ENCODE data around the gene DIP2C. TPM values are rescaled to one million over a fixed set of nuclear protein-coding genes. Genes with fewer than 3 reads are reported as not detected.

Gene DIP2C
- total RNA-seq, 4 donors from 2014 or later = 13.4 to 32.0 (median 18.4) TPM

DNA sequence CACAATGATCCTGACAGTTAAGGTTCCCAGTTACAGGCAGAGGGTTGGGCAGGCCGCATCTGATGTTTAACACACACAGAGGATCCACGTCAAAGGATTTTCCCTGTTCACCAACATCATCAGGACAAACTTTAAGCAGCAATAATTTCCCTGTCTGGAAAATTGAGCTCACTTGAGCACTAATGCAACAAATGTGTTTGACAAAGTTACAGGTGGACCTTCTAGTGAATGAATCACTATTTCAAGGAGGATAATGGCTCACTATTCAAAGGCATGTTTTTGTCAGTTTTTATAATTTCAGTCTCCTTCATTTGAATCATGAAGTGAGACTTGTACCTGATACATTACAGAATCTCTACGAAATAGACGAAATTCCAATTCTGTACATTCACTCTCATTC is 127.3 kb downstream of the DIP2C start:
- no peak for TF ChIP-seq EP300 (IDR thresholded peaks at IDR 0.05; ENCODE audit: low read depth)
- intact Hi-C loops (cut with DNase I; ENCODE audit: low total_unique reads) = no loop called here
- DNase-seq = no peak

GRCh38 chr10:561721-562120 is 127.7 kb downstream of the DIP2C start:
- intact Hi-C loops (cut with DNase I; ENCODE audit: low total_unique reads) = no loop called here
- H3K4me3 ChIP-seq = no peak overlapping the region
- H3K36me3 ChIP-seq = no peaks in the 10 kb centered on the region
- DNase-seq = no peak
- 80 to 91% methylated on average over 1 to 12 of the region's 12 CpGs for WGBS, 2 donors (ENCODE audit: low coverage in 1 of 2)
- H3K9me3 ChIP-seq = peaks cover 0 to 6% of the 10 kb centered on the region in 2 donors
- peaks cover 0 to 10% (median 6%) of the 10 kb centered on the region in 4 donors for H3K4me1 ChIP-seq
- H3K27ac ChIP-seq = no peak overlapping the region
- H3K27me3 ChIP-seq = no peaks in the 10 kb centered on the region
- TF ChIP-seq EP300 (IDR thresholded peaks at IDR 0.05; ENCODE audit: low read depth) (no peak), POLR2AphosphoS5 (IDR thresholded peaks at IDR 0.05) (no peak), POLR2A (IDR thresholded peaks at IDR 0.05) (no peak)
- TF ChIP-seq, protein P1, sequence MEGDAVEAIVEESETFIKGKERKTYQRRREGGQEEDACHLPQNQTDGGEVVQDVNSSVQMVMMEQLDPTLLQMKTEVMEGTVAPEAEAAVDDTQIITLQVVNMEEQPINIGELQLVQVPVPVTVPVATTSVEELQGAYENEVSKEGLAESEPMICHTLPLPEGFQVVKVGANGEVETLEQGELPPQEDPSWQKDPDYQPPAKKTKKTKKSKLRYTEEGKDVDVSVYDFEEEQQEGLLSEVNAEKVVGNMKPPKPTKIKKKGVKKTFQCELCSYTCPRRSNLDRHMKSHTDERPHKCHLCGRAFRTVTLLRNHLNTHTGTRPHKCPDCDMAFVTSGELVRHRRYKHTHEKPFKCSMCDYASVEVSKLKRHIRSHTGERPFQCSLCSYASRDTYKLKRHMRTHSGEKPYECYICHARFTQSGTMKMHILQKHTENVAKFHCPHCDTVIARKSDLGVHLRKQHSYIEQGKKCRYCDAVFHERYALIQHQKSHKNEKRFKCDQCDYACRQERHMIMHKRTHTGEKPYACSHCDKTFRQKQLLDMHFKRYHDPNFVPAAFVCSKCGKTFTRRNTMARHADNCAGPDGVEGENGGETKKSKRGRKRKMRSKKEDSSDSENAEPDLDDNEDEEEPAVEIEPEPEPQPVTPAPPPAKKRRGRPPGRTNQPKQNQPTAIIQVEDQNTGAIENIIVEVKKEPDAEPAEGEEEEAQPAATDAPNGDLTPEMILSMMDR (IDR thresholded peaks at IDR 0.05) = no peak
- in situ Hi-C loops (cut with MboI; ENCODE audit: low pct_ligation_motif_present in 1 of 4, low pct_unique_long_range_greater_than_20kb in 1 of 4, low sequenced_read_pairs in 3 of 4) = no loop called here

More for the DNA sequence above, 127.3 kb downstream of the DIP2C start:
- 77 to 82% methylated on average over 3 to 4 of the region's 4 CpGs for WGBS, 2 donors (ENCODE audit: low coverage in 1 of 2)
- peaks cover 0 to 12% (median 5%) of the 10 kb centered on the region in 4 donors for H3K4me1 ChIP-seq
- no peaks in the 10 kb centered on the region for H3K36me3 ChIP-seq
- no peaks in the 10 kb centered on the region for H3K27me3 ChIP-seq
- H3K27ac ChIP-seq = no peak overlapping the region
- no peak overlapping the region for H3K4me3 ChIP-seq
- in situ Hi-C loops (cut with MboI; ENCODE audit: low pct_ligation_motif_present in 1 of 4, low pct_unique_long_range_greater_than_20kb in 1 of 4, low sequenced_read_pairs in 3 of 4) = no loop called here
- peaks cover 0 to 6% of the 10 kb centered on the region in 2 donors for H3K9me3 ChIP-seq

DNA sequence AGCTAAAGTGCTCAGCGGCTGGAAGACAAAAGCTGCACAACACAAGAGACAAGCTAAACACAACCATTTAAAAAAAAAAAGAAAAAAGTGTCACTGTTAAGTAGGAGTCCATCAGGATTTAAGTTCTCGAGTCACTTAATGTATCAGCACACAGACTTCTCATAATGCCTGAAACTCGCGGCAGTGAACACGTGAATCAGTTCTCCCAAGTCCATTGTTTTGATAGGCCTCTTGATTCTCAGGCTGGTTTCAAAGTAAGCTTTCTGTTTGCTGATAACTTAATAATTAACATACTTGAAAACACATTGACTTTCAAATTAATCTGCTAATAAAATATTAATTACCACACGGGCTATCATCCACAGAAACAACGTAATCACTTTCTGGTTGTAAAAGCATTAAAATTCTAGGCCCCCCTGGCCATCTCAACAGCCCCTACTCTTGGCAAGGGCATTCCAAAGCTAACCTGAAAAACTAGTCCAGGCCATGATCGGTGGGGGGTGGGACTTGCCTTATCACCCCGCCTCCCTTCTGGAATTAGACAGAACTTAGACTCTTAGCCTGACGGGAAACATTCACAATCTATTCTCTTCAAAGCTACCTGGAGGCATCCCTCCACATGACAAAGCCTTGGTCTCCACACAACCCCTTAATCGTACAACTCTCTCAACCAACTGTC is 129.0 kb downstream of the DIP2C start:
- intact Hi-C loops (cut with DNase I; ENCODE audit: low total_unique reads) = no loop called here

GRCh38 chr10:559767-560047 is 129.8 kb downstream of the DIP2C start:
- Histone ChIP-seq H3K27ac (no peak overlapping the region), H3K4me3 (no peak overlapping the region), H3K36me3 (no peaks in the 10 kb centered on the region), H3K9me3 (peaks cover 0 to 6% of the 10 kb centered on the region in 2 donors), H3K4me1 (peaks cover 0 to 8% (median 3%) of the 10 kb centered on the region in 4 donors), H3K27me3 (no peaks in the 10 kb centered on the region)
- WGBS, 2 donors (ENCODE audit: low coverage in 1 of 2) = 80% methylated on average over 8 of the region's 8 CpGs; no CpG with 5 or more reads in 1 of the 2 donors
- intact Hi-C loops (cut with DNase I; ENCODE audit: low total_unique reads) = no loop called here
- no peak for DNase-seq
- no peak for TF ChIP-seq POLR2AphosphoS5 (IDR thresholded peaks at IDR 0.05)
- TF ChIP-seq POLR2A (IDR thresholded peaks at IDR 0.05) = no peak
- TF ChIP-seq, protein P1 (IDR thresholded peaks at IDR 0.05) = no peak
- TF ChIP-seq EP300 (IDR thresholded peaks at IDR 0.05; ENCODE audit: low read depth) = no peak
- in situ Hi-C loops (cut with MboI; ENCODE audit: low pct_ligation_motif_present in 1 of 4, low pct_unique_long_range_greater_than_20kb in 1 of 4, low sequenced_read_pairs in 3 of 4) = no loop called here

More for the DNA sequence above, 129.0 kb downstream of the DIP2C start:
- Histone ChIP-seq H3K27ac (no peak overlapping the region), H3K9me3 (peaks cover 0 to 6% of the 10 kb centered on the region in 2 donors), H3K27me3 (no peaks in the 10 kb centered on the region), H3K4me3 (no peak overlapping the region), H3K36me3 (no peaks in the 10 kb centered on the region), H3K4me1 (peaks cover 0 to 8% (median 3%) of the 10 kb centered on the region in 4 donors)
- 90% methylated on average over 10 to 11 of the region's 11 CpGs for WGBS, 2 donors (ENCODE audit: low coverage in 1 of 2)
- TF ChIP-seq POLR2AphosphoS5 (IDR thresholded peaks at IDR 0.05) (no peak), EP300 (IDR thresholded peaks at IDR 0.05; ENCODE audit: low read depth) (no peak)
- TF ChIP-seq, protein P1 (IDR thresholded peaks at IDR 0.05) = no peak
- no peak for DNase-seq
- in situ Hi-C loops (cut with MboI; ENCODE audit: low pct_ligation_motif_present in 1 of 4, low pct_unique_long_range_greater_than_20kb in 1 of 4, low sequenced_read_pairs in 3 of 4) = no loop called here

Data from transverse colon (tissue), 4 donors.